ENCODE data around the gene PRDM16. TPM values are rescaled to one million over a fixed set of nuclear protein-coding genes. Genes with fewer than 3 reads are reported as not detected.

Gene PRDM16
- polyA plus RNA-seq, 3 donors = not detected

DNA sequence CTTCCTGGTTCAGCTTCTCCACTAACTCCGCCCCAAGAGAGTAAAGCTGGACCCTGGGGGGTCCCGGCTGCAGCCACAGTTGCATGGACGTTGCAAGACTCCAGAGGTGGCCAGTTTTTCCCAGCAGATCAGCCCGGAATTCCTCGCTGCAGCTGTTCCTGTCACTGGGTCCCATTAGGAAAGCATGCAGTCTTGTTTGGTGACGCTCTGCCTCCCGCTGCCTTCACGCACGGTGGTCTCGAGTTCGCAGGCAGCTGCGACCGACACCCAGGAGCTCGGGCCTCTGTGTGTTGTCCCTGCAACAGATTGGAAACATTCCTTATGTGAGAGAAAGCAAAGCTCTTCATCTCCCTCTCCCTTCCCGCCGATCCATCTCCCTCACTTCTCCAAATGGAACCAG lies 162.8 kb downstream of the PRDM16 start:
- Mint-ChIP-seq H3K4me3 (no peak overlapping the region), H3K4me1 (no peaks in the 10 kb centered on the region), H3K36me3 (no peaks in the 10 kb centered on the region), H3K9me3 (no peaks in the 10 kb centered on the region), H3K27me3 (ENCODE audit: low read depth in 3 of 3) (peaks cover 0 to 9% (median 0%) of the 10 kb centered on the region in 3 donors), H3K27ac (no peak overlapping the region)
- no peak overlapping the region for H3K4me3 ChIP-seq (replicated peaks in 1 of 3; ENCODE audit: low read depth in 2 of 3, low read length in 3 of 3)
- no peaks in the 10 kb centered on the region for H3K36me3 ChIP-seq (replicated peaks in 1 of 2; ENCODE audit: control insufficient read depth in 1 of 2, insufficient read depth in 2 of 2, low read length in 2 of 2)
- no peak overlapping the region for H3K27ac ChIP-seq (ENCODE audit: low read depth in 1 of 2, low read length in 2 of 2)
- no peaks in the 10 kb centered on the region for H3K9me3 ChIP-seq (replicated peaks in 1 of 2; ENCODE audit: control insufficient read depth in 1 of 2, insufficient read depth in 1 of 2, low read length in 2 of 2)
- WGBS (ENCODE audit: insufficient coverage) = 95% methylated on average over 11 of the region's 16 CpGs
- intact Hi-C loops (cut with micrococcal nuclease) = no loop called here
- H3K4me2 ChIP-seq (replicated peaks; ENCODE audit: extremely low read depth, low read length, poor library complexity, severe bottlenecking) = no peak overlapping the region
- H3K79me2 ChIP-seq (ENCODE audit: insufficient read depth, low read length) = no peaks in the 10 kb centered on the region
- no peaks in the 10 kb centered on the region for H3K4me1 ChIP-seq (ENCODE audit: control insufficient read depth in 1 of 2, insufficient read depth in 2 of 2, low read length in 2 of 2)
- no peak for TF ChIP-seq CTCF (IDR thresholded peaks at IDR 0.05)
- H3K9ac ChIP-seq (ENCODE audit: insufficient read depth, low read length, poor library complexity, severe bottlenecking) = no peak overlapping the region
- no peak for DNase-seq
- H3K27me3 ChIP-seq (ENCODE audit: control insufficient read depth in 2 of 2, insufficient read depth in 2 of 2, low read length in 2 of 2) = no peaks in the 10 kb centered on the region
- H4K20me1 ChIP-seq (ENCODE audit: insufficient read depth, low read length) = no peaks in the 10 kb centered on the region
- H2AFZ ChIP-seq (ENCODE audit: insufficient read depth, low read depth, low read length, poor library complexity, severe bottlenecking) = no peak overlapping the region

- no peak overlapping the region for H3K9ac ChIP-seq (ENCODE audit: insufficient read depth, low read length, poor library complexity, severe bottlenecking)
- no peak for DNase-seq
- no peaks in the 10 kb centered on the region for H3K79me2 ChIP-seq (ENCODE audit: insufficient read depth, low read length)
- no peak overlapping the region for H2AFZ ChIP-seq (ENCODE audit: insufficient read depth, low read depth, low read length, poor library complexity, severe bottlenecking)
- H3K4me2 ChIP-seq (replicated peaks; ENCODE audit: extremely low read depth, low read length, poor library complexity, severe bottlenecking) = no peak overlapping the region
- H3K4me1 ChIP-seq (ENCODE audit: control insufficient read depth in 1 of 2, insufficient read depth in 2 of 2, low read length in 2 of 2) = no peaks in the 10 kb centered on the region
- Mint-ChIP-seq H3K9me3 (no peaks in the 10 kb centered on the region), H3K27me3 (ENCODE audit: low read depth in 3 of 3) (peaks cover 0 to 8% (median 0%) of the 10 kb centered on the region in 3 donors), H3K4me3 (no peak overlapping the region), H3K4me1 (no peaks in the 10 kb centered on the region), H3K36me3 (no peaks in the 10 kb centered on the region), H3K27ac (no peak overlapping the region)
- no peak for TF ChIP-seq CTCF (IDR thresholded peaks at IDR 0.05)
- intact Hi-C loops (cut with micrococcal nuclease) = no loop called here
- no peaks in the 10 kb centered on the region for H3K27me3 ChIP-seq (ENCODE audit: control insufficient read depth in 2 of 2, insufficient read depth in 2 of 2, low read length in 2 of 2)
- 87% methylated on average over 15 of the region's 15 CpGs for WGBS (ENCODE audit: insufficient coverage)
- H4K20me1 ChIP-seq (ENCODE audit: insufficient read depth, low read length) = no peaks in the 10 kb centered on the region
- no peak overlapping the region for H3K4me3 ChIP-seq (replicated peaks in 1 of 3; ENCODE audit: low read depth in 2 of 3, low read length in 3 of 3)
- no peaks in the 10 kb centered on the region for H3K36me3 ChIP-seq (replicated peaks in 1 of 2; ENCODE audit: control insufficient read depth in 1 of 2, insufficient read depth in 2 of 2, low read length in 2 of 2)
- H3K9me3 ChIP-seq (replicated peaks in 1 of 2; ENCODE audit: control insufficient read depth in 1 of 2, insufficient read depth in 1 of 2, low read length in 2 of 2) = no peaks in the 10 kb centered on the region
- no peak overlapping the region for H3K27ac ChIP-seq (ENCODE audit: low read depth in 1 of 2, low read length in 2 of 2)
Measured at GRCh38 chr1:3233031-3233430, 164.0 kb downstream of the PRDM16 start.

All from CD14-positive monocyte (primary cell).